Heart left ventricle (tissue), 13 donors: Measurements from ENCODE around the gene CAMK2B.

Source experiments
- POLR2A ChIP-seq, 2 donors: fragments of 450-650 bp; IDR thresholded peaks; one replicate each; pipeline ENCODE4 v1.6.1; 2017; ENCODE audit warnings: antibody characterized with exemption in 2 of 2, mild to moderate bottlenecking in 2 of 2, moderate library complexity in 2 of 2
- TF ChIP-seq, protein P1 (sequence below), 12 donors: fragments of 200-600 bp; sonication (generic) in 4 of 12; IDR thresholded peaks; one replicate each; pipeline versions ENCODE4 v1.5.0 to v1.8.0; 2018 to 2022; ENCODE audit warnings: antibody characterized with exemption in 12 of 12, mild to moderate bottlenecking in 5 of 12
- donor health status: ischemic (EF 13 %, LVEDD 7.1; RV severe dilation, severe dysfunction).
- donor health status: DM: no; HTN: yes; CAD: no.
- donor health status: DM: no; HTN: no; CAD: no.
- donor health status: ischemic (EF 25% LVEDD 6.9; RV normal size, moderate dysfunction).
- donor health status: ischemic (EF 25% LVEDD 5.7; RV mildly dilated, moderate dysfunction).
- donor health status: ischemic (EF 35%, LVEDD 5.7; RV mildly dilated, moderate dysfunction).
- donor health status: nonischemic (EF 11% LVEDD 7.7; RV severe dilation, severe dysfunction).
- donor health status: DM: yes; HTN: yes; CAD: no.
- donor health status: PGD.
- donor health status: ischemic (EF 29% LVEDD 5.4; RV normal size, mild dysfunction).
- donor health status: nonischemic (EF 23%, LVEDD 6.1; RV moderate dilation, normal function).

DNA sequence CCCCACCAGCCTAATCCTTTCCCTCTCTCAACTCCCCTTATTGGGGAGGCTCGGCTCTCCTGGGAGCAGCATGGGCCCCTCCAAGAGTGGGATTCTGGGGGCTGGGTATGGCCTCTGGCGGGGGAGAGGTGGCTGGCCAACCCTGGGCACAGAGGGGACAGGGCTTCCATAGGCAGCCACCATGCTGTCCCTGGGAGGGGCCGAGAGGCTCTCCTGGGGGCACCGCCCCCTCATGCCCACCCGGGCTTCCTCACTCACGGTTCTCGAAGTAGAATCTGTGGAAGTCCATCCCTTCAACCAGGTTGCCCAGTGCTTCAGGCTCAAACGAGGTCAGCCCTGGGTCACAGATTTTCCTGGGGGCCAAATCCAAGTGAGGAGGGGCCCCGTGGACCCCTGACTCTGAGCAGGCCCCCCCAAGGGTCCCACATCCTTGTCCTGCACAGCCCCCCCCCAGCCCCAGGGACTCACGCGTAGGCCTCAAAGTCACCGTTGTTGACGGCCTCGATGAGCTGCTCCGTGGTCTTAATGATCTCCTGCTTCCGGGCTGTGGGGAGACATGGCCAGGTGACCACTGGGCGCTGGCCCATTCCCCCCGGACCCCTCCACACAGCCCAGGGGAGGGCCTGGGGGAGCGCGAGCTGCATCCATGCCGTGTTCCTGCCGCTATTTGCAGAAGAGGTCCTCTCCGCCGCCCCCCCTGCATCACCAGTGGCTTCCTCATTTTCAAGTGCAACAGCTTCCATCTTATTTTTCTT, 104.9 kb downstream of the CAMK2B start:
- TF ChIP-seq, protein P1, sequence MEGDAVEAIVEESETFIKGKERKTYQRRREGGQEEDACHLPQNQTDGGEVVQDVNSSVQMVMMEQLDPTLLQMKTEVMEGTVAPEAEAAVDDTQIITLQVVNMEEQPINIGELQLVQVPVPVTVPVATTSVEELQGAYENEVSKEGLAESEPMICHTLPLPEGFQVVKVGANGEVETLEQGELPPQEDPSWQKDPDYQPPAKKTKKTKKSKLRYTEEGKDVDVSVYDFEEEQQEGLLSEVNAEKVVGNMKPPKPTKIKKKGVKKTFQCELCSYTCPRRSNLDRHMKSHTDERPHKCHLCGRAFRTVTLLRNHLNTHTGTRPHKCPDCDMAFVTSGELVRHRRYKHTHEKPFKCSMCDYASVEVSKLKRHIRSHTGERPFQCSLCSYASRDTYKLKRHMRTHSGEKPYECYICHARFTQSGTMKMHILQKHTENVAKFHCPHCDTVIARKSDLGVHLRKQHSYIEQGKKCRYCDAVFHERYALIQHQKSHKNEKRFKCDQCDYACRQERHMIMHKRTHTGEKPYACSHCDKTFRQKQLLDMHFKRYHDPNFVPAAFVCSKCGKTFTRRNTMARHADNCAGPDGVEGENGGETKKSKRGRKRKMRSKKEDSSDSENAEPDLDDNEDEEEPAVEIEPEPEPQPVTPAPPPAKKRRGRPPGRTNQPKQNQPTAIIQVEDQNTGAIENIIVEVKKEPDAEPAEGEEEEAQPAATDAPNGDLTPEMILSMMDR (IDR thresholded peaks at IDR 0.05) = no peak
- TF ChIP-seq POLR2A (IDR thresholded peaks at IDR 0.05) = no peak
